Caco-2 (cell line): Measurements from ENCODE around the gene LYSMD2. TPM values are rescaled to one million over a fixed set of nuclear protein-coding genes. Genes with fewer than 3 reads are reported as not detected.

Experiments
- BruUV-seq: library from RNA; stranded (reverse); fragments of 400-500 nt; replicated peaks from 2 replicates; lab custom pipeline; 2021; lab: Mats Ljungman, UMichigan
- CTCF ChIA-PET: fragments of 300-600 bp; sonication (Branson Sonifier 250); formaldehyde crosslinking; loops from one replicate; lab custom pipeline; 2022; ENCODE audit warnings: antibody characterized with exemption; lab: Charles Lee
- POLR2A ChIA-PET: fragments of 300-600 bp; sonication (Branson Sonifier 250); formaldehyde crosslinking; loops from one replicate; lab custom pipeline; 2022; ENCODE audit warnings: antibody characterized with exemption; lab: Charles Lee
- DNase-seq, 2 experiments: peaks; one replicate each; pipeline versions ENCODE4 v3.0.0 to v3.0.0-alpha.2; 2020 to 2022
- H3K27me3 ChIP-seq: replicated peaks from 2 replicates; pipeline ENCODE4 v1.6.0; 2011; ENCODE audit warnings: low read length; ENCODE audit not compliant: control insufficient read depth, insufficient read depth
- H3K36me3 ChIP-seq: 2 replicates; pipeline ENCODE4 v1.5.1; 2011; ENCODE audit warnings: low read length; ENCODE audit not compliant: control insufficient read depth, insufficient read depth
- H3K4me1 ChIP-seq: fragments of 250-450 bp; sonication (Bioruptor Pico); 2 replicates; pipeline ENCODE4 v1.5.1; 2020; ENCODE audit warnings: mild to moderate bottlenecking
- H3K4me3 ChIP-seq: 2 replicates; pipeline ENCODE4 v1.5.1; 2011; ENCODE audit warnings: low read depth, mild to moderate bottlenecking, control low read depth, low read length
- H3K9me3 ChIP-seq: fragments of 250-450 bp; sonication (Bioruptor Pico); 2 replicates; pipeline ENCODE4 v1.5.1; 2020; ENCODE audit warnings: mild to moderate bottlenecking, moderate library complexity
- H3K27ac Mint-ChIP-seq: one replicate; pipeline ENCODE4 v1.8.0; 2022; ENCODE audit warnings: mixed read lengths; ENCODE audit not compliant: unreplicated experiment
- H3K27me3 Mint-ChIP-seq: one replicate; pipeline ENCODE4 v1.8.0; 2022; ENCODE audit warnings: mixed read lengths; ENCODE audit not compliant: insufficient read depth, unreplicated experiment
- H3K36me3 Mint-ChIP-seq: one replicate; pipeline ENCODE4 v1.8.0; 2022; ENCODE audit warnings: mild to moderate bottlenecking, mixed read lengths; ENCODE audit not compliant: insufficient read depth, unreplicated experiment
- H3K4me1 Mint-ChIP-seq: one replicate; pipeline ENCODE4 v1.8.0; 2022; ENCODE audit warnings: low read depth, mixed read lengths; ENCODE audit not compliant: unreplicated experiment
- H3K4me3 Mint-ChIP-seq: one replicate; pipeline ENCODE4 v1.8.0; 2022; ENCODE audit warnings: mild to moderate bottlenecking, moderate library complexity, mixed read lengths; ENCODE audit not compliant: unreplicated experiment
- H3K9me3 Mint-ChIP-seq: one replicate; pipeline ENCODE4 v1.8.0; 2022; ENCODE audit warnings: mixed read lengths; ENCODE audit not compliant: unreplicated experiment
- intact Hi-C: fragments of 100-400 bp; cut with micrococcal nuclease; formaldehyde crosslinking; loops from one replicate; pipeline ENCODE4 v1.10.0; 2022; ENCODE audit not compliant: unreplicated experiment
- total RNA-seq: library from RNA; stranded (reverse); gene quantifications from 2 replicates; pipeline ENCODE4 v1.2.3, GENCODE V29; 2022
- TF ChIP-seq, protein P1 (sequence below), 2 experiments: fragments of 200-600 bp in 1 of 2; IDR thresholded peaks; 1 replicate in 1 of 2; 2 replicates in 1 of 2; pipeline versions ENCODE4 v1.5.1 to v1.8.0; 2011 to 2022; ENCODE audit warnings: antibody characterized with exemption in 1 of 2, control low read depth in 1 of 2, inconsistent platforms in 1 of 2, low read depth in 1 of 2, low read length in 1 of 2, mild to moderate bottlenecking in 1 of 2, moderate library complexity in 1 of 2; ENCODE audit not compliant: insufficient read depth in 1 of 2, severe bottlenecking in 1 of 2, unreplicated experiment in 1 of 2

The LYSMD2 gene
- total RNA-seq, 1 experiment from 2014 or later: 0.29 TPM

DNA sequence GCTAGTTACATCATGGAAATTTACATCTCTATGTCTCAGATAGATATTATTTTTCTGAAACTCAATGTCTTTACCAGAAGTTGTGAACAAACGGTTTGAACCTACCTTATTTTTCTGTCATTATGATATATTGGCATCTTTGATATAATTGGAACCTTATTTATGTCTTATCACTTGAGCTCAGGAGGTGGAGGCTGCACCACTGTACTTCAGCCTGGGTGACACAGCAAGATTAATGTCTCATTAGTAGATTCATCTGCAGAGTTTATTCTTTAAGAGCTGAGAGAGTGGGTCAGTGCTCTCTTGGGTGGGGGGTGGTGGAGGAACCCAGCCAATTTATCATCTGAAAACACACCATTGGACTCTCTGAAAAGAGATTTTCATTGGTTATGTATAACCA is 34.7 kb downstream of the LYSMD2 start:
- intact Hi-C loops: no loop called here
- Mint-ChIP-seq H3K9me3 (no peaks in the 10 kb centered on the region), H3K27me3 (peaks cover 7% of the 10 kb centered on the region), H3K36me3 (no peaks in the 10 kb centered on the region), H3K27ac (no peak overlapping the region), H3K4me1 (no peaks in the 10 kb centered on the region), H3K4me3 (no peak overlapping the region)
- TF ChIP-seq, protein P1, sequence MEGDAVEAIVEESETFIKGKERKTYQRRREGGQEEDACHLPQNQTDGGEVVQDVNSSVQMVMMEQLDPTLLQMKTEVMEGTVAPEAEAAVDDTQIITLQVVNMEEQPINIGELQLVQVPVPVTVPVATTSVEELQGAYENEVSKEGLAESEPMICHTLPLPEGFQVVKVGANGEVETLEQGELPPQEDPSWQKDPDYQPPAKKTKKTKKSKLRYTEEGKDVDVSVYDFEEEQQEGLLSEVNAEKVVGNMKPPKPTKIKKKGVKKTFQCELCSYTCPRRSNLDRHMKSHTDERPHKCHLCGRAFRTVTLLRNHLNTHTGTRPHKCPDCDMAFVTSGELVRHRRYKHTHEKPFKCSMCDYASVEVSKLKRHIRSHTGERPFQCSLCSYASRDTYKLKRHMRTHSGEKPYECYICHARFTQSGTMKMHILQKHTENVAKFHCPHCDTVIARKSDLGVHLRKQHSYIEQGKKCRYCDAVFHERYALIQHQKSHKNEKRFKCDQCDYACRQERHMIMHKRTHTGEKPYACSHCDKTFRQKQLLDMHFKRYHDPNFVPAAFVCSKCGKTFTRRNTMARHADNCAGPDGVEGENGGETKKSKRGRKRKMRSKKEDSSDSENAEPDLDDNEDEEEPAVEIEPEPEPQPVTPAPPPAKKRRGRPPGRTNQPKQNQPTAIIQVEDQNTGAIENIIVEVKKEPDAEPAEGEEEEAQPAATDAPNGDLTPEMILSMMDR (IDR thresholded peaks at IDR 0.05; ENCODE audit: insufficient read depth in 1 of 2, low read depth in 1 of 2, low read length in 1 of 2, severe bottlenecking in 1 of 2, unreplicated experiment in 1 of 2): no peak
- Histone ChIP-seq H3K4me3 (no peak overlapping the region), H3K27me3 (no peaks in the 10 kb centered on the region), H3K9me3 (no peaks in the 10 kb centered on the region), H3K36me3 (no peaks in the 10 kb centered on the region), H3K4me1 (no peaks in the 10 kb centered on the region)
- no peak for DNase-seq
- ChIA-PET POLR2A (no interaction called here), CTCF (no interaction called here)
- no TSS peak for BruUV-seq

DNA sequence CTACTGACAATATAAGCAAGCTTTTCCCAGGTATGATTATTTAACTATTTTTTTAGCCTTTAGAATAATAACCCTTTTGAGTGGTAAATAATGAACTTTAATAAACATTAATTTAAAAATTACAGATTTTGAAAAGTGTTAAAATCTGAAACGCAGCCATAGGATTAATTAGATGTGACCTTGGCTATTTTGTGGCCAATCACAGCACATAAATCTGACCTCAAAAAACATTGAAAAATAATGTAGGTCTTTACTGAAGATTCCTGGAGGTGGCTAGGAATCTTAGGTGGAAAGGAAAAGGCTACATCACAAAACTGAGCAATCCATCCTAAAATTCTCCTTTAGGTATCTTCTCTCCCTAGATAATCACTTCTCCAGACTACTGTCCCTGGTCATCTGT is 38.1 kb downstream of the LYSMD2 start:
- Histone ChIP-seq H3K4me3 (no peak overlapping the region), H3K36me3 (no peaks in the 10 kb centered on the region), H3K4me1 (no peaks in the 10 kb centered on the region), H3K9me3 (no peaks in the 10 kb centered on the region), H3K27me3 (no peaks in the 10 kb centered on the region)
- BruUV-seq: no TSS peak
- no peak for DNase-seq
- no peaks in the 10 kb centered on the region for H3K36me3 Mint-ChIP-seq
- CTCF ChIA-PET: no interaction called here
- no peak overlapping the region for H3K27ac Mint-ChIP-seq
- H3K4me3 Mint-ChIP-seq: no peak overlapping the region
- POLR2A ChIA-PET: no interaction called here
- intact Hi-C loops: no loop called here
- peaks cover 5% of the 10 kb centered on the region for H3K27me3 Mint-ChIP-seq
- no peaks in the 10 kb centered on the region for H3K9me3 Mint-ChIP-seq
- H3K4me1 Mint-ChIP-seq: no peaks in the 10 kb centered on the region
- TF ChIP-seq, protein P1 (IDR thresholded peaks at IDR 0.05; ENCODE audit: insufficient read depth in 1 of 2, low read depth in 1 of 2, low read length in 1 of 2, severe bottlenecking in 1 of 2, unreplicated experiment in 1 of 2): no peak

DNA sequence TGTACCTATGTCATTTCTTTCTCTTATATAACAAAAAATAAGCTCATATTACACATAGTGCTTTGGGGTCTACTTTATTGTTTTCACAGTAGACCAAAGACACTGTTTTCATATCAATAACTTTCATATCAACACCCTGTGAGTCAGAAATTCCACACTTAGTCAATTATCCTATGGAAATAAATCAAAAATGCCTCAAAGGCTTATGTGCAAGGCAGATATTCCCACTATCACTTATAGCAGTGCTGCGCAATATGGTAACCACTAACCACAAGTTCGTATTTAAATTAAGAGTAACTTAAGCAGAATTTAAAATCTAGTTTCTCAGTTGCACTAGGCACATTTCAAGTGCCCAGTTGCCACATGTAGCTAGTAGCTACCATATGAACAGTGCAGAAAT is 40.3 kb downstream of the LYSMD2 start:
- Histone ChIP-seq H3K4me3 (no peak overlapping the region), H3K4me1 (no peaks in the 10 kb centered on the region), H3K36me3 (no peaks in the 10 kb centered on the region), H3K27me3 (no peaks in the 10 kb centered on the region), H3K9me3 (no peaks in the 10 kb centered on the region)
- BruUV-seq: no TSS peak
- H3K36me3 Mint-ChIP-seq: no peaks in the 10 kb centered on the region
- POLR2A ChIA-PET: no interaction called here
- TF ChIP-seq, protein P1 (IDR thresholded peaks at IDR 0.05; ENCODE audit: insufficient read depth in 1 of 2, low read depth in 1 of 2, low read length in 1 of 2, severe bottlenecking in 1 of 2, unreplicated experiment in 1 of 2): no peak
- no peaks in the 10 kb centered on the region for H3K9me3 Mint-ChIP-seq
- no peak overlapping the region for H3K4me3 Mint-ChIP-seq
- H3K27ac Mint-ChIP-seq: no peak overlapping the region
- CTCF ChIA-PET: no interaction called here
- H3K27me3 Mint-ChIP-seq: peaks cover 5% of the 10 kb centered on the region
- no peak for DNase-seq
- H3K4me1 Mint-ChIP-seq: no peaks in the 10 kb centered on the region
- intact Hi-C loops: no loop called here
